ENCODE measurements around the gene TIMM44.
"Not testable (repeated sequence)": the region's sequence is repeated elsewhere in the genome, so short reads cannot be mapped to it uniquely, and the experiment has no call there.

Gene TIMM44

DNA sequence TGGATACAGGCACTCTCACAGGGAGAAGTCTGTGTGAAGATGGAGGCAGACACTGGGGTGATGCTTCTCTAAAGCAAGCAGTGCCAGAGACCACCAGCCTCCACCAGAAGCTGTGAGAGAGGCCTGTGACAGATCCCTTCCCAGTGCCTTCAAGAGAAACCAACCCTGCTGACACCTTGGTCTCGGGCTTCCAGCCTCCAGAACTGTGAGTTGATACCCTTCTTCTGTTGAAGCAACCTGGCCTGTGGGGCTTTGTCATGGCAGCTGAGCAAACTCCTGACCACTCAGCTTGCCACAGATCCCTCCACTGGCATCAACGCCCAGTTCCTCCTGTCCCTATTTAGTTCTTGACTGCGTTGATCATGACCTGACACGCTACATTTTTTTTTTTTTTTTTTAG lies 33.0 kb upstream of the TIMM44 start:
- no peak for DNase-seq (ENCODE audit: low read depth in 3 of 3)

DNA sequence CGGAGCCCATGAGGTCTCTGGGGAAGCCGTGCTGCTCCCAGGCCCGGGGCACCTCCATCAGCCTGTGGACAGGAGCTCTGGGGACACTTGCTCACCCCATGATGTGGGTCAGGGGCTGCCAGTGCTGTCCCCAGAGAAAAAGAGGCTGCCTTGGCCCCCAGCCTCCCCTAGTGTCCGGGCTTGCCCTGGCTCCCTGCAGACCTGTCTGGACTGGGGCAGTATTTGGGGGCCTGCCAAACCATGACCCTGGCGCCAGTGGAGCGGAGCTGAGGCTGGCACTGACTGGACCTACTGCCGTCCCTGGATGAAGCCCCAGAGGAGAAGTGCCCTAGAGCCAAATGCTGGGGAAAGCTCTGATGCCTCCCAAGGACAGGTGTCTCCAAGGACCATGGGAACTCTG lies 31.6 kb upstream of the TIMM44 start:
- no peak for DNase-seq (ENCODE audit: low read depth in 3 of 3)

GRCh38 chr19:7973883-7974282 lies 30.4 kb upstream of the TIMM44 start:
- no peak for DNase-seq (ENCODE audit: low read depth in 3 of 3)

DNA sequence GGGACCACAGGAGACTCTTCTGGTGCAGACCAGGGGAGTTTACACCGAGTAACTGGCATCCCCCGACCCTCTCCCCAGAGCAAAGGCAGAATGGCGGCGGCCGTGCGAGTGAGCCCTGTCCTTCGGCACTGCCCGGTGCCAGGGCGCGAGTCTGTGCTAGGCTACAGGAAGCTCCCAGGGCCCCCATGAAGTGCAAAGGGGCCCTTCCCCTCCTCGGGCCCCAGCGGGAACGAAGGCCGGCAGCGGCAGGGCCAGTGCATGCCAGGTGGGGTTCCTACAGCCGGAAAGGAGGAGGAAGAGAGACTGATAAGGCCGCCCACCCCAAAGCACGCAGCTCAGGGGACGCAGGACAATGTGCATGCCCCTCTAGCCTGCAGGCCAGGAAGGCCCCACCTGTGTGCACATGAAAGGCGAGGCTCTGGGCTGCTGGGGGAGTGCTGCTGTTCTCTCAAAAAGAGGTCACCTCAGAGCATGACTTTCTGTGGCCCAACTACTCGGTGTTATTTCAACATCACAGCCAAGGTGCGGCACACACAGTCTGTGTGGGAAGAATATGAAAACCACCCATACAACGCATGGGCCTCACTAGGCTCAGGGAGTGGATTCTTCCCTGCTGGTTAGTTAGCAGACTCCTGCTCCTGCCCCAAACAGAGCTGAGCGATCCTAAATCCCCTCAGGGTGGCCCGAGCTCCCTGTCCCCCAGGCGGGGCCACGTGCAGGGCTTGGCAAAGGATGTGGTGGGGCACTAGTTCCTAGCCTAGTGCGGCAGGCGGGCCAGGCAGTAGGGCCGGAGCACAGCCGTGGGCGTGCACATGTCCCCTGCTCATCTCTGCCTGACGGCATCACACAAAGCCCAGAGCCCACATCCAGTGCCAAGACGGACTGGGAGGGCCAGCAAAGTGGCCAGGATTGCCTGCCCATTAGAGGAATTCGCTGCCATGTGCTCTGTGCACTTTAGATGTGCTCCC lies 28.4 kb upstream of the TIMM44 start:
- no peak for DNase-seq (ENCODE audit: low read depth in 3 of 3)

- no peak for DNase-seq (ENCODE audit: low read depth in 3 of 3)
These were observed 27.4 kb upstream of the TIMM44 start for GRCh38 chr19:7970716-7971448.

DNA sequence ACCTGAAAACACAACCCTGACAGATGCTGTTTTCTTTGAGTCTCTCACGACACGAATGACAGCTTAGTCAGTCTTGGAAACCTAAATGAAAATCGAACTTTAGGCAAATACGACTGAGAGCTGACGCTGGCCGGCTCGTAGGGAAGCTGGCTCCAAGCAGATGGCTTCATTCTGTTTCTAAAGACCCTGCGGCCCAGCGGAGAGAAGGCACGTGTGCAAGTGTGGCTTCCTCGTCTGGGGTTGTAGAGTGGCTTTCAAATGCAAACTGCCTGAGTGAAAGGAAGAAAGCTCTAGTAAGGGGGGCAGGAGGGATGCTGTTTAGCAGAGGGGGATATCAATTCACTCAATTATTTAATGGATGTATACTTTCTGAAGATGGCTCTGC lies 26.1 kb upstream of the TIMM44 start:
- no peak for DNase-seq (ENCODE audit: low read depth in 3 of 3)

GRCh38 chr19:7968796-7969554 lies 25.5 kb upstream of the TIMM44 start:
- DNase-seq (ENCODE audit: low read depth in 3 of 3): no peak

DNA sequence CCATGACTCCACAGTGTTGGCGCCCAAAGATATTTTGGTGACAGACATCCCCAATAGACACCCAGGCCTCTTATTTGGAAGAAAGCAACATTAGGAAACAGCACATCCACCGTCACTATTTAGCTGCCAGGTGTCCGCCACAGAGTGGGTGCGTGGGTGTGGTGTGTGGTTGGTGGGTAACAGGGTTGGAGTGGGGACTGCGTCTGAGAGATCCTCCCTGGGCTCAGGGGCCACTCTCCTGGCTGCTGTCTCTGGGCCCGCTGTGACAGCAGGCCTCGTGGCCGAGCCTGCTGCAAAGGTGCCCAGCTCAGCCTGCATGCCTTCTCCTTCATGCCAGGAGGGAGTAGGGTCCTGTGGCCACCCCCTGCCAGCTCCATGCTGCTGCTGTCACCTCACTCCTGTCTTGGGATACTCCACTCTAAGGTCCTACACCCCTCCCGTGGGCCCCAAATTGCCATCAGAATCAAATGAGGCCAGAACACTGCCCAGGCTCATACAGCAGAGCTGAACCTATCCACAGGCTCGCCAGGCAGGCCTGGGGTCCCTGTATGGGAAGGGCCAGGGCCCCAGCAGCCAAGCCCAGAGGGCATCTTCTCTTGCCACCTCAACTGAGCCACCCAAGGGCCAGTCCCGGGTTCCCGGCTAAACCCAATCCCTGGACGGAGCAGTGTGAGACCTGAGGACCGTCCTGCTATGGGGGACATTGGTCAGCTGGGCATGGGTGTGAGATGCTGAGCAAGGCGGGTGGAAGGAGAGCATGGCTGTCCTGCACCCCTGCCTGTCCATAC lies 24.7 kb upstream of the TIMM44 start:
- DNase-seq (ENCODE audit: low read depth in 3 of 3): no peak

DNA sequence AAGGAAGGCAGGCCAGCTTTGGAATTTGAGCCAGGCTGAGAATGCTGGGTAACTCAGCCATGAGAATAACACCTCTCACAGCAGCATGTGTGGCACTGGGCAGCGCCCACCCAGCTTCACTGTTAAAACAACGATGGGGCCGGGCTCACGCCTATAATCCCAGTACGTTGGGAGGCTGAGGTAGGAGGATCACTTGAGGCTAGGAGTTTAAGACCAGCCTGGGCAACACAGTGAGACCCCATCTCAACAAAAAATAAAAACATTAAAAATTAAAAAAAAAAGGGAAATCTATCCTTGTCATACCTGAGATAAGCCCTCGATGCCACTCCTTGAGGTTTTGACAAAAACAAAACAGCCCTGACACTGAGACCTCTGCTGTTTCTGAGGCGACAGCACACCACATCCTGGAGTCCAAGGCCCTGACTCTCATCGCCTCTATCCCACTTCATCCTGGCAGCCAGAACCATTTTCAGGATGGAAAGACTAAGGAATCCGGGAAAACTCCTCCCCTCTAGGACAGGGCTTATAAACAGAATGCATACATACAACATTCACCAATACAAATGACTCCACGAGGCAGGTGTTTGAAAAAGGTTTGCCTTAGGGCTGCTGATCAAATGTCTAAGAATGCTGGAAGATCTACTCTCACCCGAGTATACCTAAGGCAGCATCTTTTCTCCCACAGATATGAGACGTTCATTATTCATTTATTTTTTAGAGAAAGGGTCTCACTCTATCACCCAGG lies 22.6 kb upstream of the TIMM44 start:
- DNase-seq (ENCODE audit: low read depth in 3 of 3): no peak

GRCh38 chr19:7965259-7965841 lies 21.9 kb upstream of the TIMM44 start:
- DNase-seq (ENCODE audit: low read depth in 3 of 3): no peak

- DNase-seq (ENCODE audit: low read depth in 3 of 3): no peak
These were observed 20.1 kb upstream of the TIMM44 start for GRCh38 chr19:7963566-7963965.

- no peak for DNase-seq (ENCODE audit: low read depth in 3 of 3)
These were observed 19.3 kb upstream of the TIMM44 start for GRCh38 chr19:7962644-7963268.

- DNase-seq (ENCODE audit: low read depth in 3 of 3): no peak
These were observed 18.6 kb upstream of the TIMM44 start for GRCh38 chr19:7961920-7962626.

DNA sequence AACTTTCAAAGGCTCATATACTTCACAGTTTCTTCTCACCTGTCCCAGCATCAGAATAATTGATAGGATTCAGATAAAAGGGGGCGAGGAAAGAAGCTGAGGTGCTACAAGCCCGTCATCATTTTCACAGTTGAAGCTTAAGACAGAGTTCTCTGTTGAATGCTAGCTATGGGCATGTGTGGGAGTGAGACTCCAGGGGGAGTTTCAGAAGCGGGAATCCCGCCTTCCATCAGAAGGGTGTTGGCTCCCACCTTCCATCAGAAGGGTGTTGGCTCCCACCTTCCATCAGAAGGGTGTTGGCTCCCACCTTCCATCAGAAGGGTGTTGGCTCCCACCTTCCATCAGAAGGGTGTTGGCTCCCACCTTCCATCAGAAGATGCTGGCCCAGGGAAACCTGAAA lies 17.6 kb upstream of the TIMM44 start:
- not testable (repeated sequence) for DNase-seq (ENCODE audit: low read depth in 3 of 3)

GRCh38 chr19:7959211-7959610 lies 15.7 kb upstream of the TIMM44 start:
- no peak for DNase-seq (ENCODE audit: low read depth in 3 of 3)

DNA sequence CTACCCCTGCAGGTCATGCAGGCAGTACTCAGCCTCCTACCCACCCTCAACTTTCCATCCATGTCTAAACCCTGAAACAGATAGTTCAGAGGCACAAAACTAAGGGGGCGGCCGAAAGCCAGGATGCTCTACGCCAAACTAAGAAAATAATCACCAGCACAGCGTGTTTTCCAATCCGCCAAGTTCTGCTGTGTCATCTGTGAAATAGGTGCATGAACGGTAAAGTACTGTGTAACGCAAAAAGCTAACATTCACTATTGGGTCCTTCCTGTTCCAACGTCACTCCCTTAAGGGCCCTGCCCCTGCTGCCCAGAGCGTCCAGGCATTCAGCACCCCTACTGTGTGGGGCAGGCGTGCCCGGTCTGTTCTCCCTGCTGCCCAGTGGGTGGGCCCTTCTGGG lies 12.2 kb upstream of the TIMM44 start:
- no peak for DNase-seq (ENCODE audit: low read depth in 3 of 3)

DNA sequence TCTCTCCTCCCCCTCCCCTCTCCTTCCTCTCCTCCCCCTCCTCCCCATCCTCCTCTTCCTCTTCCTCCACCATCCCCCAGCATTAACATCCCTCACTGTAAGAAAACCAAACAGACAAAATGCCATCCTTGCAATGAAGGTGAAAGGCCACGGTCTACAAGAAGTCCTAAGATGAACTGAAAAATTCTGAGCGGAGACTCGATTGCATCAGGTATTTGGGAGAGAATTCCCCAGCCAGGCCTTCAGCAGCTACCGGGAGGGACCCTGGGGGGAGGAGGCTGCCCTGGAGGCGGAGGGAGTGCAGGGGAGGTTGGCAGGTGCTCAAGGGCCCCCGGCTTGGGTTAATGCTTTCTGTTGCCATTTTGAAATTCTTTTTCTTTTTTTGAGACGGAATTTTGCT lies 10.1 kb upstream of the TIMM44 start:
- DNase-seq (ENCODE audit: low read depth in 3 of 3): no peak

GRCh38 chr19:7953060-7953459 lies 9.6 kb upstream of the TIMM44 start:
- no peak for DNase-seq (ENCODE audit: low read depth in 3 of 3)

GRCh38 chr19:7947939-7948338 lies 4.5 kb upstream of the TIMM44 start:
- no peak for DNase-seq (ENCODE audit: low read depth in 3 of 3)
